NCI-H446 (cell line): ENCODE results near the gene LRIG3.
"Not testable (repeated sequence)": the region's sequence is repeated elsewhere in the genome, so short reads cannot be mapped to it uniquely, and the experiment has no call there.

Experiments
- DNase-seq, 2 experiments: peaks; one replicate each; lab custom pipeline; 2025; lab: John Stamatoyannopoulos, UW

The LRIG3 gene

GRCh38 chr12:58901664-58902063 lies 18.6 kb downstream of the LRIG3 start:
- DNase-seq = no peak

- DNase-seq = no peak
Observed at GRCh38 chr12:58897969-58898368, 22.3 kb downstream of the LRIG3 start.

- DNase-seq = no peak
Observed at GRCh38 chr12:58896278-58896677, 24.0 kb downstream of the LRIG3 start.

- no peak for DNase-seq
Observed at GRCh38 chr12:58895053-58895452, 25.3 kb downstream of the LRIG3 start.

GRCh38 chr12:58894040-58894439 lies 26.3 kb downstream of the LRIG3 start:
- DNase-seq = no peak

DNA sequence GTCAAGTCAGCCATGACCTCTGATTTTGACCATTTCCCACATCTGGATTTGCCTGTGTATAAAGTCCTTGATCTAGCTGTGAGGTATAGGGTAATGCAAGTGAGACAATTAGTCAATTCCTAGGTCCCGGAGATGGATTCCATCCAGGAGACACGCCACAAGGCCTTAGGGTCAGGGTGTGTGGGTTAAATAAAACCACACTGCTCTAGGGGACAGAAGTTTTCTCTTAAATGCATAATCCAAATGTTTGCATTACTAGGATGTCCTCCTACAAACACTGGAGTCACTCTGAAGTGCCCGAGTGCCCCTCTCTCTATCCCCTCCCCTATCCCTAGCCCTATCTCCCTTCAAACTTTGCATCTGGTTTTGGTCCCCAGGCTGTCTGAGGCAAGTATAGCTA lies 26.8 kb downstream of the LRIG3 start:
- DNase-seq = no peak

GRCh38 chr12:58889557-58889956 lies 30.7 kb downstream of the LRIG3 start:
- DNase-seq = peak in 1 of 2 experiments; percentile 15

- DNase-seq = peak; percentile 95 to 96
Observed at GRCh38 chr12:58888131-58888783, 32.0 kb downstream of the LRIG3 start.

DNA sequence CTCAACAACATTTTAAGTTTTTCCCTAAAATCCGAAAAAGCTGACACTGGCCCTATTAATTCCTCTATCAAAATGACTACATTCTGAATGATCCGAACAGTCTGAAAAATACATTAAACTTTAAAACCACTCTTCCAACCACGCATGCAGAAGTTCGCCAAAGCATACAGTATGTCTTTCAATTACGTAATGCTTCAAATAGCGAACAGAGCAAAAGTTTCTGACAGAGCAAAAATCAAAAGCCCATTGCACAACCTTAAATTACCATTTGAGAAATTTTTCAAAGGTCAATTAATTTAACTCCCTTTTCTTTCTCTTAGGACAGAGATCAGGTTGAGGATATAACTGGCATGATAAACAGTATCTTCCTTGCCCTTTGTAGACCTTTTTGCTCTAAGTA lies 33.2 kb downstream of the LRIG3 start:
- DNase-seq = no peak

- DNase-seq = no peak
Observed at GRCh38 chr12:58886474-58886873, 33.8 kb downstream of the LRIG3 start.

DNA sequence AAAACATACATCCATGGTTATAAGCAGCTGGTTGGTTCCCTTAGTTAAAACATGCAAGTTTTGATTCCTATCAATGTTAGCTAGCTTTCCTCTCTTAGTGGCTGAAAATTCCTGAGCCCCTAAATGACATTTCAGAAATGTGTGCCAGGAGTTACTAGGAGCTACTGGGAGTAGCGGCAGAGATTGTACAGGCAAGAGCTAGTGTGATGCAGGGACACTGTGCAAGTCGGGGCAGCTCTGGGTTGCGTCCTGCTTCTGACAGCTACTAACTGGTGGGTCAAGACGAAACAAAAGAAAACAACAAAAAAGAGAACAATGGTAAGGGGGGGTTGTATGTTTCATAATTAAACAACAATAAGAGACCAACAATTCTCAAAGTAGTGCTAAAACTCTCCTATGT lies 35.4 kb downstream of the LRIG3 start:
- DNase-seq = no peak

GRCh38 chr12:58883576-58884334 lies 36.5 kb downstream of the LRIG3 start:
- DNase-seq = no peak

- peak in 1 of 2 experiments; percentile 7 for DNase-seq
Observed at GRCh38 chr12:58882826-58883225, 37.5 kb downstream of the LRIG3 start.

DNA sequence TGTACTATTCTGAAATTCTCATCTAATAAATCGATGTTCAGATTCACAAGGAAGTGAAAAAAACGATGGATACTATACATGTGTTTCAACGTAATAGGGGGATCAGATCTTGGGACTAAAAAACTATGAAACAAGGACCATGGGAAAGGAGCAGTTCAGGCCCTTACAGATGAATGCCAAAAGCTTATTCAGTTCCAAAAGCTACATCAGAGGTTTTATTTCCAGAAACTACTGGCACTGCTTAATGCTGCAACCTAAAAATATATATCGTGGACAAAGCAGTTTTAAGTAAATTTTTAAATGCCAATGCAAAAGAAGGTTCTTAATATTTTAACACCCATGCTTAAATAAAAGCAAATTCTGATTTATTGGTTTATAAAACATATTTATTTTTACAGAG lies 38.5 kb downstream of the LRIG3 start:
- DNase-seq = no peak

- DNase-seq = no peak
Observed at GRCh38 chr12:58880639-58881038, 39.7 kb downstream of the LRIG3 start.

DNA sequence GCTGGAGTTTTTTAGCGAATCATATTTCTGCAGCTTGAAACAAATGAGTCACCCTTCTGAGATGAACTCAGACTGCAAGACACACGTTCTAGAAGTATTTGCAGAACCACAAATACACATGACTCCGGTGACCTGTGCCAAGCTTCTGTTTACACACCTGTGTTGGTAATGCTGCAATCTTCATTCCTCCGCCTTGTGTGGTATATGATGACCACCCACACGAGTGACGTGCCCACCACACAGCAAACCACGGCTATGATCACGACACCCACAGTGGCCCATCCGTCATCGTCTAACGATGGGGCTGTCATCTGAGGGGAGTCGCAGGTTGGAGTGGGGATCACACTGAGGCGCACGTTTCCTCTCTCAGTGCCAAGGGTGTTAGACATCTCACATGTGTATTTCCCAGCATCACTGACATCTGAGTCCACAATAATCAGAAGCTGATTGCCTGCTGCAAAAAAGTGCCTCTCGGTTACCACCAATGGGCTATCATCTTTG lies 43.0 kb downstream of the LRIG3 start:
- DNase-seq = no peak

DNA sequence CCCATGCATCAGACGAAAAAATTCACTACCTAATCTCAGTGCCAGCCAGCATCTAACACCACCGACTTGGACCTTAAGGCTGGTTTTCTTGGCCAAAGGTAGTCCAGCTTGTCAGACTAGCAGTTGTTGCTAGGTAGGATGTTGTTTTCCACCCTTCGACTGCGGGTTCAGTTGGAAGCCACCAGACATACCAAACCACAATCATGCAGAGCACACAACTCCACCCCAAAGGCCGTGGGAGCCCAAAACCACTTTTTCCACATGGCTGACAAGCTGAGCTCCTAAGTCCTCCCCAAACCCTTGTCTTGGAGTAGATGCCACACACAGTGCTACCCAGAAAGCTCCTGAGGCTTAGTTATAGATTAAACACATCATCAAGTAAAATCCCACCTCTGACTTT lies 46.8 kb downstream of the LRIG3 start:
- no peak for DNase-seq

DNA sequence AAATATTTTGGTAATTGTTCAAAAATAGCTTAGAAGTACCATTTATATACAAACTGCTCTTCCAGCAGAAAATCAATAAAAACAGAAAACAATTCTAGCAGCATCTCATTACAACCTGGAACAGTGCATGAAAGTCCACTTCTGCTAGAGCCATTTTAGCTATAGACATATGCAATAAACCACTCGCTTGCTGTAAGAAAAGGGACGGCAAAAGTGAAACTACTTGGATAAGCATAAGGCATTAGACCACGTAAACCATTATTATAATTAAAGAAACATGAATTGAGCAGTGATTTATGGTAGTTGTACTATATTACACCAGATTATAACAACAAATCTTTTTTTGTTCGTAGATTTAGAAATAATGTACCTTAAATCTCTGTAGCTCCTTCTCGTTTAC lies 48.7 kb downstream of the LRIG3 start:
- no peak for DNase-seq

- DNase-seq = no peak
Observed at GRCh38 chr12:58870595-58870994, 49.7 kb downstream of the LRIG3 start.

DNA sequence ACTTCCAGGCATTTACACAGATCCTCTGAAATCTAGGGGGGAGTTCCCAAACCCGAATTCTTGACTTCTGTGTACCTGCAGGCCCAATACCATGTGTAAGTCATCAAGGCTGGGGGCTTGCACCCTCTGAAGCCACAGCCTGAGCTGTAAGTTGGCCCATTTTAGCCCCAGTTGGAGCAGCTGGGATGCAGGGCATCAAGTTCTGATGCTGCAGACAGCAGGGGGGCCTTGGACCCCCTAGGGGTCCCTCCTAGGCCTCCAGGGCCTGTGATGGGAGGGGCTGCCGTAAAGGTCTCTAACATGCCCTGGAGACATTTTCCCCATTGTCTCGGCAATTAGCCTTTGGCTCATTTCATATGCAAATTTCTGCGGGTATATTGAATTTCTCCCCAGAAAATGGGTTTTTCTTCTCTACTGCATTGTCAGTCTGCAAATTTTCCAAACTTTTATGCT lies 59.5 kb downstream of the LRIG3 start:
- no peak for DNase-seq

- no peak for DNase-seq
Observed at GRCh38 chr12:58860056-58860787, 60.1 kb downstream of the LRIG3 start.

DNA sequence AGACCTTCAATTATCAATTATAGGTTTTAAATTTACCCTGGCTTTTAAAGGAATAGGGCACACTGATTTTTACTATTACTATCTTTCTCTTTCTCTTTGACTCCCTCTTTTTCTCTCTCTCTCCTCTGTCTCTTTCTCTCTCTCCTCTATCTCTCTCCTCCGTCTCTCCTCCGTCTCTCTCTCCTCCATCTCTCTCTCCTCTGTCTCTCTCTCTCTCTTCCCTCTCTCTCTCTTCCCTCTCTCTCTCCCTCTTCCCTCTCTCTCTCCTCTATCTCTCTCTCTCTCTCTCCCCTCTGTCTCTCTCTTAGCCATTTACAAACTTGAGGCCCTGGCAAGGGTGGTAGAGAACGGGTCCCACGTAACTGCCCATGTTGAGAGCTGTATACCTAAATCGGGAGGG lies 62.3 kb downstream of the LRIG3 start:
- DNase-seq = no peak

DNA sequence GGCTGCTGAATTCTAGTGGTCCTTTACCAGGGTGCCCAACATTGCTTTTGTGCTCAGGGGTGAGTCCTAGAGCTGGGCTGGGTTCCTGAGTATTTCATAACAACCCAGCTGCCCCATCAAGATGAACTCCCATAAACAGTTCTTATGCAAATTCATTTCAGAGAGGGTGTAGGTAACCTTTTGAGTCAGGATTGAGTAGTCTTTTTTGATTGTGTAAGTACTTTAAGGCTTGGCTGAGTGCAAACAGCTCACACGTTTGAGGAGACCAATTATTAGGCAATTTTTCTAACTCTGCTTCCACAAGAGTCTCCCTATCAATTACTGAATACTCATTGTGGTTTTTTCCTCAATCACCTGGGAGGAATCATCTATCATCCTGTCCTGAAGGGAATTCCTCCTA lies 63.1 kb downstream of the LRIG3 start:
- DNase-seq = not testable (repeated sequence)
